Thymus (tissue), 11 donors: ENCODE results near the gene MAP3K14. TPM values are rescaled to one million over a fixed set of nuclear protein-coding genes. Genes with fewer than 3 reads are reported as not detected.

Experiments
- DNase-seq, 9 donors: peaks; one replicate each; pipeline ENCODE4 v3.0.0-alpha.2; 2013; ENCODE audit warnings: low spot score in 9 of 9, low read depth in 6 of 9, missing footprints in 1 of 9
- H3K27ac ChIP-seq, 2 donors: one replicate each; pipeline ENCODE4 v1.5.1; 2013; ENCODE audit warnings: control low read depth in 1 of 2, low read depth in 1 of 2, low read length in 1 of 2, mild to moderate bottlenecking in 1 of 2, moderate library complexity in 1 of 2
- H3K27me3 ChIP-seq, 2 donors: one replicate each; pipeline ENCODE4 v1.5.1; 2013; ENCODE audit warnings: low read length in 1 of 2; ENCODE audit not compliant: control insufficient read depth in 2 of 2, insufficient read depth in 1 of 2
- H3K36me3 ChIP-seq, 2 donors: one replicate each; pipeline ENCODE4 v1.5.1; 2013; ENCODE audit warnings: low read length in 1 of 2, mild to moderate bottlenecking in 1 of 2, moderate library complexity in 1 of 2; ENCODE audit not compliant: control insufficient read depth in 2 of 2, insufficient read depth in 2 of 2
- H3K4me1 ChIP-seq, 2 donors: one replicate each; pipeline ENCODE4 v1.5.1; 2013; ENCODE audit warnings: low read length in 2 of 2; ENCODE audit not compliant: control insufficient read depth in 2 of 2, insufficient read depth in 2 of 2
- H3K4me3 ChIP-seq, 2 donors: one replicate each; pipeline ENCODE4 v1.5.1; 2013; ENCODE audit warnings: low read length in 2 of 2, control low read depth in 1 of 2, mild to moderate bottlenecking in 1 of 2
- H3K9me3 ChIP-seq, 2 donors: one replicate each; pipeline ENCODE4 v1.5.1; 2013; ENCODE audit warnings: low read length in 1 of 2, mild to moderate bottlenecking in 1 of 2; ENCODE audit not compliant: control insufficient read depth in 2 of 2, insufficient read depth in 1 of 2
- WGBS: extraction: QIAGEN DNeasy Blood & Tissue Kit; methylation state at CpG from one replicate; pipeline ENCODE4 v1.1.7; 2013; 5-methylcytosine and 5-hydroxymethylcytosine counted together
- polyA plus RNA-seq: library from polyadenylated mRNA; stranded (reverse); fragments of 200-250 nt; gene quantifications from one replicate; pipeline ENCODE4 v1.2.3, GENCODE V29; 2013
- total RNA-seq: library from RNA; stranded (reverse); fragments of 120-200 nt; gene quantifications from one replicate; pipeline ENCODE4 v1.2.4, GENCODE V29; 2013
- donor health status: healthy.

The MAP3K14 gene
- total and polyA plus RNA-seq, 2 donors, result 9.7 to 21.8 TPM

- Histone ChIP-seq H3K9me3 (peaks cover 0 to 3% of the 10 kb centered on the region in 2 donors), H3K4me3 (no peak overlapping the region), H3K4me1 (peaks cover 0 to 5% of the 10 kb centered on the region in 2 donors), H3K27me3 (no peaks in the 10 kb centered on the region), H3K36me3 (no peaks in the 10 kb centered on the region), H3K27ac (no peak overlapping the region)
- WGBS, result 93% methylated on average over 14 of the region's 14 CpGs
- no peak for DNase-seq
Measured at GRCh38 chr17:45341533-45342158, 24.8 kb upstream of the MAP3K14 start.

- DNase-seq, result no peak
- no peak overlapping the region for H3K4me3 ChIP-seq
- no peak overlapping the region for H3K27ac ChIP-seq
- H3K27me3 ChIP-seq, result no peaks in the 10 kb centered on the region
- H3K9me3 ChIP-seq, result peaks cover 0 to 3% of the 10 kb centered on the region in 2 donors
- no peaks in the 10 kb centered on the region for H3K4me1 ChIP-seq
- no peaks in the 10 kb centered on the region for H3K36me3 ChIP-seq
- WGBS, result 97% methylated on average over 8 of the region's 8 CpGs
Measured at GRCh38 chr17:45339646-45340605, 23.1 kb upstream of the MAP3K14 start.

- Histone ChIP-seq H3K27ac (no peak overlapping the region), H3K4me1 (peaks cover 0 to under 1% of the 10 kb centered on the region in 2 donors), H3K36me3 (no peaks in the 10 kb centered on the region), H3K27me3 (no peaks in the 10 kb centered on the region), H3K9me3 (peaks cover 0 to 3% of the 10 kb centered on the region in 2 donors), H3K4me3 (no peak overlapping the region)
- DNase-seq, result no peak
- 97% methylated on average over 8 of the region's 8 CpGs for WGBS
Measured at GRCh38 chr17:45338996-45339535, 22.2 kb upstream of the MAP3K14 start.

- Histone ChIP-seq H3K36me3 (no peaks in the 10 kb centered on the region), H3K4me3 (no peak overlapping the region), H3K27ac (no peak overlapping the region), H3K9me3 (peaks cover 0 to 3% of the 10 kb centered on the region in 2 donors), H3K27me3 (no peaks in the 10 kb centered on the region), H3K4me1 (peaks cover 0 to 9% of the 10 kb centered on the region in 2 donors)
- WGBS, result 95% methylated on average over 15 of the region's 15 CpGs
- no peak for DNase-seq
Measured at GRCh38 chr17:45338023-45338781, 21.4 kb upstream of the MAP3K14 start.

- H3K27me3 ChIP-seq, result no peaks in the 10 kb centered on the region
- H3K4me1 ChIP-seq, result peaks cover 0 to 15% of the 10 kb centered on the region in 2 donors
- H3K36me3 ChIP-seq, result no peaks in the 10 kb centered on the region
- no peak overlapping the region for H3K4me3 ChIP-seq
- peaks cover 0 to 3% of the 10 kb centered on the region in 2 donors for H3K9me3 ChIP-seq
- H3K27ac ChIP-seq, result no peak overlapping the region
- DNase-seq, result no peak
- WGBS, result 95% methylated on average over 9 of the region's 9 CpGs
Measured at GRCh38 chr17:45336390-45337182, 19.8 kb upstream of the MAP3K14 start.

GRCh38 chr17:45335721-45336120, 18.9 kb upstream of the MAP3K14 start:
- H3K27ac ChIP-seq, result no peak overlapping the region
- no peak overlapping the region for H3K4me3 ChIP-seq
- WGBS, result 94% methylated on average over 5 of the region's 5 CpGs
- H3K4me1 ChIP-seq, result peaks cover 0 to 15% of the 10 kb centered on the region in 2 donors
- H3K36me3 ChIP-seq, result no peaks in the 10 kb centered on the region
- peaks cover 0 to 3% of the 10 kb centered on the region in 2 donors for H3K9me3 ChIP-seq
- no peak for DNase-seq
- no peaks in the 10 kb centered on the region for H3K27me3 ChIP-seq

GRCh38 chr17:45334701-45335677, 18.2 kb upstream of the MAP3K14 start:
- Histone ChIP-seq H3K9me3 (peaks cover 0 to 3% of the 10 kb centered on the region in 2 donors), H3K27me3 (no peaks in the 10 kb centered on the region), H3K36me3 (no peaks in the 10 kb centered on the region), H3K4me1 (peaks cover 0 to 15% of the 10 kb centered on the region in 2 donors), H3K4me3 (no peak overlapping the region), H3K27ac (no peak overlapping the region)
- WGBS, result 97% methylated on average over 11 of the region's 11 CpGs
- no peak for DNase-seq
